ENCODE data around the gene HOXB1. TPM values are rescaled to one million over a fixed set of nuclear protein-coding genes. Genes with fewer than 3 reads are reported as not detected.

The HOXB1 gene
- total and polyA plus RNA-seq, 10 donors: 0.06 TPM; not detected in 9

- no peak for TF ChIP-seq CTCF (IDR thresholded peaks at IDR 0.05 in 8 of 11, conservative IDR thresholded peaks at IDR 0.05 in 3 of 11)
- no peak for TF ChIP-seq POLR2AphosphoS5 (IDR thresholded peaks at IDR 0.05)
- TF ChIP-seq POLR2A (IDR thresholded peaks at IDR 0.05): no peak
- DNase-seq: no peak
- Histone ChIP-seq H3K36me3 (peaks cover 0 to 17% (median 0%) of the 10 kb centered on the region in 6 donors), H3K4me1 (peaks cover 0 to 65% (median 20%) of the 10 kb centered on the region in 6 donors), H3K27ac (peak overlapping the region in 7 of 8 donors; percentile 57 to 94 (median 88)), H3K27me3 (replicated peaks in 1 of 7) (peaks cover 0 to 51% (median 11%) of the 10 kb centered on the region in 7 donors), H3K9me3 (no peaks in the 10 kb centered on the region), H3K4me3 (peak overlapping the region in 2 of 8 donors; percentile 7 to 19)
- intact Hi-C loops (cut with DNase I; ENCODE audit: low total_unique reads): no loop called here
- WGBS, 5 donors: 48 to 58% (median 53%) methylated on average over 6 of the region's 6 CpGs
Observed at GRCh38 chr17:48548523-48549280, 17.9 kb upstream of the HOXB1 start.

GRCh38 chr17:48547808-48548522 is 17.2 kb upstream of the HOXB1 start:
- no peak for DNase-seq
- WGBS, 5 donors: 33 to 49% (median 38%) methylated on average over 24 of the region's 24 CpGs
- H3K27ac ChIP-seq: peak overlapping the region in 7 of 8 donors; percentile 67 to 94 (median 88)
- H3K9me3 ChIP-seq: no peaks in the 10 kb centered on the region
- intact Hi-C loops (cut with DNase I; ENCODE audit: low total_unique reads): no loop called here
- H3K36me3 ChIP-seq: peaks cover 0 to 17% (median 0%) of the 10 kb centered on the region in 6 donors
- TF ChIP-seq CTCF (IDR thresholded peaks at IDR 0.05 in 8 of 11, conservative IDR thresholded peaks at IDR 0.05 in 3 of 11) (no peak), POLR2A (IDR thresholded peaks at IDR 0.05) (no peak), POLR2AphosphoS5 (IDR thresholded peaks at IDR 0.05) (no peak)
- H3K4me1 ChIP-seq: peaks cover 2 to 72% (median 27%) of the 10 kb centered on the region in 6 donors
- peak overlapping the region in 3 of 8 donors; percentile 7 to 36 (median 13) for H3K4me3 ChIP-seq
- H3K27me3 ChIP-seq (replicated peaks in 1 of 7): peaks cover 0 to 55% (median 18%) of the 10 kb centered on the region in 7 donors

- no peak for DNase-seq
- H3K4me1 ChIP-seq: peaks cover 2 to 79% (median 34%) of the 10 kb centered on the region in 6 donors
- 43 to 64% (median 51%) methylated on average over 10 of the region's 10 CpGs for WGBS, 5 donors
- TF ChIP-seq POLR2AphosphoS5 (IDR thresholded peaks at IDR 0.05): no peak
- no peak for TF ChIP-seq CTCF (IDR thresholded peaks at IDR 0.05 in 8 of 11, conservative IDR thresholded peaks at IDR 0.05 in 3 of 11)
- no peak for TF ChIP-seq POLR2A (IDR thresholded peaks at IDR 0.05)
- peaks cover 0 to 16% (median 0%) of the 10 kb centered on the region in 6 donors for H3K36me3 ChIP-seq
- H3K27ac ChIP-seq: peak overlapping the region in 7 of 8 donors; percentile 55 to 94 (median 88)
- peak overlapping the region in 2 of 8 donors; percentile 13 to 36 for H3K4me3 ChIP-seq
- no peaks in the 10 kb centered on the region for H3K9me3 ChIP-seq
- intact Hi-C loops (cut with DNase I; ENCODE audit: low total_unique reads): no loop called here
- H3K27me3 ChIP-seq (replicated peaks in 1 of 7): peaks cover 0 to 63% (median 25%) of the 10 kb centered on the region in 7 donors
Observed at GRCh38 chr17:48546924-48547807, 16.4 kb upstream of the HOXB1 start.

Measured in spleen (tissue), 11 donors.